Hepatocyte (in vitro differentiated cells): ENCODE measurements around the gene BIN1.

ENCODE experiments used
- CTCF ChIP-seq: fragments of 200-600 bp; sonication (generic); IDR thresholded peaks from 2 replicates; pipeline ENCODE4 v1.5.1; 2016; ENCODE audit warnings: antibody characterized with exemption, mild to moderate bottlenecking; ENCODE audit not compliant: poor library complexity
- EZH2 ChIP-seq: fragments of 200-600 bp; sonication (generic); IDR thresholded peaks from 2 replicates; pipeline ENCODE4 v1.6.1; 2016; ENCODE audit warnings: antibody characterized with exemption, mild to moderate bottlenecking, borderline replicate concordance

- TF ChIP-seq CTCF (no peak), EZH2 (no peak)
Measured at GRCh38 chr2:127057371-127058245, 49.3 kb downstream of the BIN1 start.
